K562 (cell line): ENCODE measurements around the gene RYR3. TPM values are rescaled to one million over a fixed set of nuclear protein-coding genes. Genes with fewer than 3 reads are reported as not detected.

Experiments used
- ATAC-seq: fragments of 200-7000 bp; cut with Tn5 transposase; 3 replicates; pipeline ENCODE4 v1.9.1; 2020; ENCODE audit warnings: moderate library complexity
- BruUV-seq: library from RNA; stranded (reverse); fragments of 400-500 nt; replicated peaks from 2 replicates; lab custom pipeline; 2021; lab: Mats Ljungman, UMichigan
- CTCF ChIA-PET: fragments of 300-600 bp; formaldehyde crosslinking; extraction: SDS; loops from one replicate; lab custom pipeline; 2021; ENCODE audit warnings: low intra/inter-chr PET ratio; lab: Yijun Ruan, JAX
- POLR2A ChIA-PET: fragments of 300-600, 350-650 bp; sonication (Branson Sonifier 250); formaldehyde crosslinking; extraction: SDS; loops from one replicate; lab custom pipeline; 2021; ENCODE audit warnings: antibody characterized with exemption, inconsistent platforms; lab: Yijun Ruan, JAX
- DNase-seq, 4 experiments: peaks; one replicate each; pipeline versions ENCODE4 v3.0.0 to v3.0.0-alpha.2; 2011 to 2018; ENCODE audit warnings: low spot score in 3 of 4, mixed read lengths in 3 of 4; ENCODE audit errors: extremely low read depth in 1 of 4
- FAIRE-seq: peaks from 2 replicates; lab custom pipeline; 2011; peaks lifted over from hg19 to GRCh38; lab: Jason Lieb, UNC
- H2AFZ ChIP-seq: 2 replicates; pipeline ENCODE4 v1.6.0; 2011; ENCODE audit warnings: low read depth, low read length, control low read depth, inconsistent platforms
- H3K27ac ChIP-seq: fragments of 200-600 bp; 3 replicates; pipeline ENCODE4 v1.8.0; 2011; ENCODE audit warnings: low read depth, mild to moderate bottlenecking, control low read depth, inconsistent platforms, low read length, moderate library complexity, mixed read lengths; ENCODE audit errors: extremely low read depth
- H3K27me3 ChIP-seq, 2 experiments: fragments of 300-600 bp in 1 of 2; 2 replicates in 1 of 2; 3 replicates in 1 of 2; pipeline versions ENCODE4 v1.6.0 to v1.8.0; 2011; ENCODE audit warnings: inconsistent platforms in 2 of 2, low read length in 2 of 2, mild to moderate bottlenecking in 1 of 2, mixed read lengths in 1 of 2, moderate library complexity in 1 of 2; ENCODE audit not compliant: control insufficient read depth in 2 of 2, insufficient read depth in 2 of 2
- H3K36me3 ChIP-seq: fragments of 300-600 bp; 3 replicates; pipeline ENCODE4 v1.8.0; 2011; ENCODE audit warnings: mild to moderate bottlenecking, low read length, inconsistent platforms; ENCODE audit not compliant: control insufficient read depth, insufficient read depth
- H3K4me1 ChIP-seq, 2 experiments: fragments of 200-600 bp in 1 of 2; replicated peaks in 1 of 2; 2 replicates in 1 of 2; 3 replicates in 1 of 2; pipeline versions ENCODE4 v1.5.1 to v1.8.0; 2011; ENCODE audit warnings: inconsistent platforms in 2 of 2, low read length in 2 of 2, mild to moderate bottlenecking in 1 of 2, mixed read lengths in 1 of 2, moderate library complexity in 1 of 2; ENCODE audit not compliant: control insufficient read depth in 2 of 2, insufficient read depth in 2 of 2
- H3K4me2 ChIP-seq: 2 replicates; pipeline ENCODE4 v1.6.1; 2011; ENCODE audit warnings: low read length, control low read depth, inconsistent platforms, mixed read lengths; ENCODE audit not compliant: insufficient read depth
- H3K4me3 ChIP-seq: fragments of 200-600 bp; sonication (generic), shearing (Covaris generic); 2 replicates; pipeline ENCODE4 v1.5.1; 2016; ENCODE audit warnings: control low read depth, inconsistent platforms
- H3K79me2 ChIP-seq: fragments of 200-600 bp; 3 replicates; pipeline ENCODE4 v1.8.0; 2011; ENCODE audit warnings: low read length, inconsistent platforms; ENCODE audit not compliant: control insufficient read depth, insufficient read depth
- H3K9ac ChIP-seq, 2 experiments: 2 replicates each; pipeline versions ENCODE4 v1.6.0 to v1.6.1; 2011; ENCODE audit warnings: low read depth in 2 of 2, low read length in 2 of 2, control low read depth in 1 of 2, inconsistent platforms in 1 of 2, mild to moderate bottlenecking in 1 of 2, mixed read lengths in 1 of 2; ENCODE audit not compliant: insufficient read depth in 1 of 2
- H3K9me1 ChIP-seq: one replicate; pipeline ENCODE4 v1.6.0; 2011; ENCODE audit warnings: inconsistent platforms, mild to moderate bottlenecking, low read length, moderate library complexity; ENCODE audit not compliant: control insufficient read depth, insufficient read depth
- H3K9me3 ChIP-seq: replicated peaks from 2 replicates; pipeline ENCODE4 v1.5.1; 2011; ENCODE audit warnings: low read depth, low read length, inconsistent platforms; ENCODE audit not compliant: control insufficient read depth, insufficient read depth
- H4K20me1 ChIP-seq: replicated peaks from 2 replicates; pipeline ENCODE4 v1.6.1; 2011; ENCODE audit warnings: low read length, inconsistent platforms, mixed read lengths; ENCODE audit not compliant: control insufficient read depth, insufficient read depth
- BCL6 ChIP-seq: fragments of 250-450 bp; sonication (Bioruptor Pico); IDR thresholded peaks from 2 replicates; pipeline ENCODE4 v1.4.0; 2020
- CC2D1A ChIP-seq: fragments of 450-650 bp; IDR thresholded peaks from 2 replicates; pipeline ENCODE4 v1.6.1; 2017; ENCODE audit warnings: mild to moderate bottlenecking
- ETS1 ChIP-seq: conservative IDR thresholded peaks from 2 replicates; pipeline ENCODE4 v1.6.1; 2011; ENCODE audit warnings: low read depth, mild to moderate bottlenecking, low read length; ENCODE audit not compliant: control insufficient read depth
- FOXA1 ChIP-seq: fragments of 450-650 bp; IDR thresholded peaks from 2 replicates; pipeline ENCODE4 v1.6.1; 2016; ENCODE audit warnings: mild to moderate bottlenecking, borderline replicate concordance
- GATAD2B ChIP-seq: fragments of 450-650 bp; IDR thresholded peaks from 2 replicates; pipeline ENCODE4 v1.6.1; 2017; ENCODE audit warnings: mild to moderate bottlenecking, borderline replicate concordance
- HMG20A ChIP-seq: fragments of 450-650 bp; formaldehyde crosslinking; conservative IDR thresholded peaks from 2 replicates; pipeline ENCODE4 v1.4.0; 2020; ENCODE audit warnings: mild to moderate bottlenecking, mixed read lengths
- RNF2 ChIP-seq: sonication (generic); IDR thresholded peaks from 2 replicates; pipeline ENCODE4 v1.6.1; 2016
- SMARCC2 ChIP-seq: fragments of 450-650 bp; IDR thresholded peaks from 2 replicates; pipeline ENCODE4 v1.6.1; 2017; ENCODE audit warnings: antibody characterized with exemption, moderate library complexity, mild to moderate bottlenecking, low read depth
- USF1 ChIP-seq: sonication (generic); formaldehyde crosslinking; IDR thresholded peaks from 2 replicates; pipeline ENCODE4 v1.9.0; 2022; ENCODE audit warnings: mild to moderate bottlenecking, missing genetic modification reagents
- ZNF224 ChIP-seq: sonication (generic); formaldehyde crosslinking; IDR thresholded peaks from 2 replicates; pipeline ENCODE4 v1.8.0; 2022; ENCODE audit warnings: mild to moderate bottlenecking, missing genetic modification reagents
- ZNF3 ChIP-seq: fragments of 250-450 bp; sonication (Bioruptor Pico); IDR thresholded peaks from 2 replicates; pipeline ENCODE4 v1.5.0; 2021; ENCODE audit warnings: mild to moderate bottlenecking, moderate library complexity
- ZNF395 ChIP-seq: fragments of 200-800 bp; sonication (Bioruptor generic); IDR thresholded peaks from 2 replicates; pipeline ENCODE4 v1.6.1; 2017; ENCODE audit warnings: missing genetic modification characterization, missing compliant biosample characterization
- ZNF518B ChIP-seq: fragments of 250-450 bp; sonication (Bioruptor Pico); IDR thresholded peaks from 2 replicates; pipeline ENCODE4 v1.5.0; 2021; ENCODE audit warnings: mild to moderate bottlenecking, moderate library complexity
- WGBS: fragments of 100-300 bp; shearing (Covaris generic); methylation state at CpG from one replicate; pipeline ENCODE4 v1.1.6; 2016; ENCODE audit warnings: low coverage, mixed read lengths; ENCODE audit not compliant: insufficient coverage; ENCODE audit errors: missing lambda C conversion rate; 5-methylcytosine and 5-hydroxymethylcytosine counted together
- in situ Hi-C: fragments of 300-500 bp; cut with MboI; formaldehyde crosslinking; loops from 4 replicates; pipeline ENCODE4 v1.15.0; 2018; ENCODE audit warnings: inconsistent platforms, mixed read lengths
- intact Hi-C: fragments of 100-400 bp; cut with micrococcal nuclease; formaldehyde crosslinking; loops from 2 replicates; pipeline ENCODE4 v1.14.2; 2022
- polyA plus RNA-seq, 8 experiments: library from polyadenylated mRNA; depleted of rRNA in 4 of 8; stranded (reverse) in 5 of 8; unstranded in 3 of 8; fragments of >200 nt; fragmentation: Nextera tagmentation in 2 of 8; fragmentation: Illumina TruSeq in 1 of 8; extraction: Ambion mirVana in 2 of 8; extraction: Trizol in 1 of 8; gene quantifications; 2 replicates each; pipeline versions ENCODE4 v1.2.1 to v1.2.3, GENCODE V29; 2011 to 2014; ENCODE audit warnings: inconsistent platforms in 1 of 8, missing spikeins in 1 of 8
- total RNA-seq, 7 experiments: library from RNA; depleted of rRNA in 6 of 7; stranded (reverse); fragments of >200 nt in 6 of 7; fragmentation: Illumina TruSeq in 2 of 7; extraction: Trizol in 2 of 7; gene quantifications; 2 replicates each; pipeline versions ENCODE4 v1.2.1 to v1.2.3, GENCODE V29; 2011 to 2021; ENCODE audit warnings: low replicate concordance in 1 of 7

Gene RYR3
- total and polyA plus RNA-seq, 9 of the 15 experiments (the other 6 are each of a cell fraction or from before 2014, with no cell fraction given): 0.04 TPM; not detected in 8

GRCh38 chr15:33662014-33662413, 351.2 kb downstream of the RYR3 start (continued):
- TF ChIP-seq USF1: no peak

- ATAC-seq: no peak
- DNase-seq: no peak
- H3K36me3 ChIP-seq: no peaks in the 10 kb centered on the region
- H3K9me3 ChIP-seq: no peaks in the 10 kb centered on the region
- CTCF ChIA-PET: no interaction called here
- no peak overlapping the region for H3K4me2 ChIP-seq
- WGBS: 0% methylated on average over 2 of the region's 2 CpGs
- TF ChIP-seq ZNF3 (CRISPR knock-in tag) (no peak), CC2D1A (no peak), HMG20A (no peak), ETS1 (no peak), ZNF395 (no peak), GATAD2B (no peak), BCL6 (CRISPR knock-in tag) (no peak), ZNF518B (CRISPR knock-in tag) (no peak), FOXA1 (no peak), SMARCC2 (no peak), ZNF224 (CRISPR knock-in tag) (no peak), RNF2 (no peak)
- H3K27ac ChIP-seq: no peak overlapping the region
- H3K79me2 ChIP-seq: no peaks in the 10 kb centered on the region
- FAIRE-seq: no peak
- no peak overlapping the region for H3K4me3 ChIP-seq
- POLR2A ChIA-PET: interaction anchor here (0.6 to 1.1 kb wide), 2 partner anchors 8 to 15 kb away, joined by 3 to 4 read pairs; no protein-coding TSS in a partner anchor
- in situ Hi-C loops (no loop called here), intact Hi-C loops (no loop called here)
- H3K27me3 ChIP-seq: no peaks in the 10 kb centered on the region
- H2AFZ ChIP-seq: no peak overlapping the region
- H3K9me1 ChIP-seq: no peaks in the 10 kb centered on the region
- H3K4me1 ChIP-seq: no peaks in the 10 kb centered on the region
- H3K9ac ChIP-seq: no peak overlapping the region
- H4K20me1 ChIP-seq: no peaks in the 10 kb centered on the region
- BruUV-seq: no TSS peak
Observed at GRCh38 chr15:33664947-33665346, 354.2 kb downstream of the RYR3 start.
